GM18517 (cell line): ENCODE data around the gene SLC25A53.

ENCODE experiments used
- ATAC-seq: cut with Tn5 transposase; IDR thresholded peaks from one replicate; pipeline ENCODE4 v1.9.1; 2021; ENCODE audit warnings: mild to moderate bottlenecking, moderate library complexity; ENCODE audit not compliant: unreplicated experiment

SLC25A53 gene, protein sequence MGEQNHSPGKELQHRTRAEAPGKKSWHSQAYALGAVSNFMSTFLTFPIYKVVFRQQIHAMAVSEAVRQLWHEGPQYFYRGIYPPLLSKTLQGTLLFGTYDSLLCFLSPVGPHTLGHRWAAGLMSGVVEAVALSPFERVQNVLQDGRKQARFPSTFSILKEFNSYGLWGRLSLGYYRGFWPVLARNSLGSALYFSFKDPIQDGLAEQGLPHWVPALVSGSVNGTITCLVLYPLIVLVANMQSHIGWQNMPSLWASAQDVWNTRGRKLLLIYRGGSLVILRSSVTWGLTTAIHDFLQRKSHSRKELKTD

DNA sequence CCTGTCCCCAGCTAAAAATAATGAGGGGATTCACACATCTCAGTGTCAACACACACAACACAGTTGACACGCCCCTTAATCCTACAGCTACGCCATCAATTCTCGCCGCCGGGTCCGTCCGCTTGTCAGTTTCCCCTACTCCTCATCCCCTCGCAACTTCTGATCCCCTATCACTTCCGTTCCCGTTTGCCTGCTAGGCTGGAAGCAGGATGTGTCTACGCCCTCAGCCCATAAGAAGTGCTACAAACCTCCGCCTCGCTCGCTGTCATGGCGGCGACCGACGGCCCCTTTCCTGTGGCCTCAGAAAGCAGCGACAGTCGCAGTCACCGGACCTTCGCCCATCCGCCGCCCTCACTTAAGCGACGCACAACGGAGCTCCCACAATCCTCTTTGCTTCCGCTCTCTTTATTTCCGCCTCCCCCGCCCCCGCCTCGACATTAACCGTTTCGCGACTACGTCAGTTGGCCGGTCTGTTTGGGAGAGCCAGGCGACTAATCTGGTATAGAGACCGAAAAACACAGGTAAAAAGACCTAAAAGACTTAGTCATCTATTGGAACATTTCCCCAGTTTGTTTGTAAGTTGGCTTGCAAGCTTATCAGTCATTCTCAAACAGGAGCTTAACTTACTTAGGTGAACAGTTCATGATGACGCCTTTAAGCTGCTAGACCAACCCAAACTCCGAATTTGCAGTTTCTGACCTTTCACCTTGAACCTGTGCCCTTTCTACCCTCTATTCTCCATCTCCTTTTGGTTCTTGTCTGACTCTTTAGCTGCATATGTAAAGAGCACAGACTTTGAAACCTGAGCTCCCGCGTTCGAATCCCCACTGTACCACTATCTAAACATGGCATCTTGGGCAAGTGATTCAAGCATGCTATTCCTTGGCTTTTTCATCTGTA, at the start of gene SLC25A53:
Gene SLC25A53 (minus strand): TSS at position 380 of the 900 bp plus-strand sequence. CDS start 51,752 bp downstream, outside the sequence.
- peak; percentile 83 for ATAC-seq

DNA sequence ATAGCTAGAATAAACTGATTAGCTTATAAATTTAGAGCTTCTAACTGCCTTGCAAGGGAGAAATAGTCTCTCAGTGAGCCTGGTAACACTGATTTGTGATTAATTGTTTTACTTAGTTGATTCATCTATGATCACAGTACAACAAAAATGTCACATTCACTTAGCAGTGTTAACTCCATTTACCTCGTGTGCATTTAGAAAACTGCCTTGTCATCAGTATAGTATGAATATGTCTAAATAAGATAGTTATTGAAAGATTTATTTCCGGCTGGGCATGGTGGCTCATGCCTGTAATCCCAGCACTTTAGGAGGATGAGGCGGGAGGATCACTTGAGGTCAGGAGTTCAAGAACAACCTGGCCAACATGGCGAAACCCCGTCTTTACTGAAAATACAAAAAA, 48.7 kb upstream of the SLC25A53 start:
- ATAC-seq: no peak

DNA sequence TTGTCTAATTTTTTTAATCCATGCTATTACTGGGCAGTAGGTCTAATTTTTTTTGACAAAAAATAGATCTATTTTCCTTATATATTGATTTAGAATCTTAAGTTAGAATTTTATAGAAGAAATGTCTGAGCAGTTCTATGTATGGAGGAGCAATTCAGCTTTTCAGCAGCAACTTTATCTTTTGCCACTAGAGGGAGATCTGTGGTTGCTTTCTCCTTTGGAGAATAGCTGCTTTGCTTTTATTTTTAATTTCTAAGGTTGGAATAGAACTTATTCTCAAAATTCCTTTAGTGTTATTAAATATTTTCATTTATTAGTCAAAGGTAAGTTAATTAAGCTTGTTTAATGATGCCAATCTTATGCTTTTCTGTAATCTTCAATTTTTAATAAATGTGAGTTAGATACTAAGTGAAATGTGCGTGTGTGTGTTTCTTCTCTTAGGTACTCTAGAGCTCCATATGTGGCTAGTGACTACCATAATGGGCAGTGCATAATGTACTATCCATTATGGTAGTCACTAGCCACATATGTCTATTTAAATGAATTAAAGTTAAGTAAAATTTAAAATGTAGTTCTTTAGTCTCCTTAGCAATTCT, 38.8 kb upstream of the SLC25A53 start:
- ATAC-seq: peak; percentile 61

DNA sequence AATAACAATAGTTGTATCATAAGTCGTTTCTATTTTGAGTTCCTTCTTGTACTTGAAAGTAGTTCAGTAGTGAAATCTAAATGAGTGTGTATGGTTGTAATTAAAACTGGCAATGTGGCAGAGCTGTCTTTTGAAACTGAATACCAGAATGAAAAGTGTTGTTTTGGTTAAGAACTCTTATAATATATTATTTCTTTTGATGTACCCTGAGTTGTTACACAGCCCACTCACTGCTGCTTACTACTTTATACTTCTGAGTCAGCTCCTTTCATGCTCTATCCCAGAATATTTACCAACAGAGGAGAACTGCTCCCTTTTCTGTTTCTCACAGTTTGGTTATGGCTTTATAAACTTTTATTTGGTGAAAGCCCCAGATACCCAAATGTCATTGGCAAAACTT, 38.2 kb upstream of the SLC25A53 start:
- no peak for ATAC-seq

DNA sequence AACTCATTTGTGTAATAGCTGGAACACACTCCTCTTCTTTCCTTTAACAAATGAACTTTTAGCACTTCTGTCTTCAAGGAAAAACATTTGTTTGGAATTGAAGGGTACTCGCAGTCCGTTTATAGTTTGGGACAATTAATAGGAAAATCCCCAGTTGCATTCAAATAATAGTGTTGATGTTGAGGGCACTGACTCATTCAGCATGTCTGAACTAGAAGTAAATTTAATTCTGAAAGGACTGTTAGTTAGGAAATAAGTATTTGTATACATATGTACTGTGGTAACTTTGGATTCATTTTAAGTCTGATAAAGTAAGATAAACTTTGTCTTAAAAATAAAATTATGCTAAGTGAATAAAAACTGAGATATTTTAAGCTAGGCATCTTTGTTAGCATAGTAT, 36.7 kb upstream of the SLC25A53 start:
- no peak for ATAC-seq

DNA sequence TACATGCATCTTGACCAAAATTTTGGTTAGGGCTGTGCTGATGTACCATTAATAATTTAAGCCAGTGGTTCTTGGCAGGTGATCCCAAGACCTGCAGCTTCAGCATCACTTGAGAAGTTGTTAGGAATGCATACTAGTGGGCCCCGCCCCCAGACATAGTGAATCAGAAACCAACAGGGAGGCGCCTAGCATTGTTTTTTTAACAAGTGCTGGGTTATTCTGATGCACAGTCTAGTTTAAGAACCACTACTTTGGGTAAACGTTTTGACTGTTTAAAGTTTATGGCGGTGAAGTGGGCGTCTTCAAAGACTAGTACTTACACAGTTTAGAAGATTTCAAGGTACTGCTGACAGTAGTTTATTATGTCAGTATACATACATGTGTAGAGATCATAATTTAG, 33.0 kb upstream of the SLC25A53 start:
- ATAC-seq: no peak

DNA sequence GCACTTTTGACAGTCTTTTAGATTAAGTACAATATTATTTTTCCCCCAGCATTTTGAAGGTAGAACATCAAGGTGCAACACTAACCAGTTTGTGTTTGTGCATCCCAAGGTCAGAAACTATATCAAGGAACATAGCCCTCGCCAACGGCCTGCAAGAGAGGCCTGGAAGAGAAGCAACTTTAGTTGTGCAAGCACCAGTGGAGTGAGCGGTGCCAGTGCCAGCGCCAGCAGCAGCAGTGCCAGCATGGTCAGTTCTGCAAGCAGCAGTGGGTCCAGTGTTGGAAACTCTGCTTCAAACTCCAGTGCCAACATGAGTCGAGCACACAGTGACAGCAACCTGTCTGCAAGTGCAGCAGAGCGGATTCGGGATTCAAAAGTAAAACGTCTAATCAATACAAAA, 31.1 kb upstream of the SLC25A53 start:
- no peak for ATAC-seq

DNA sequence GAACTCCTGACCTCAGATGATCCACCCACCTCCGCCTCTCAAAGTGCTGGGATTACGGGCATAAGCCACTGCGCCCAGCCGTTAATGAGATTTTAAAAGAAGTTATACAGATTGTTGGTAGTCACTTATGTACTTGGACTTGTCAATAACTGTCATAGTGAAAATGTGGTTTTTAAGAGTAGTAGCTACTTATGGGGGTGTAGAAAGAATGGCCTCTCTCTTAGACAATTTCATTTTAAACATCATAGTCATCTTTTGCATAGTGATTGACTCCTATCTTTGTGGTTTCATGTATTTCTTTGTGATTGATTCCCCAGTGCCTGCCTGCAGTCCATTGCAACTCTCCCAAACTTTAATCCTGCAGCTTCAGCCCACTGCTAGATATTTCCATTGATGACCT, 26.9 kb upstream of the SLC25A53 start:
- ATAC-seq: no peak

DNA sequence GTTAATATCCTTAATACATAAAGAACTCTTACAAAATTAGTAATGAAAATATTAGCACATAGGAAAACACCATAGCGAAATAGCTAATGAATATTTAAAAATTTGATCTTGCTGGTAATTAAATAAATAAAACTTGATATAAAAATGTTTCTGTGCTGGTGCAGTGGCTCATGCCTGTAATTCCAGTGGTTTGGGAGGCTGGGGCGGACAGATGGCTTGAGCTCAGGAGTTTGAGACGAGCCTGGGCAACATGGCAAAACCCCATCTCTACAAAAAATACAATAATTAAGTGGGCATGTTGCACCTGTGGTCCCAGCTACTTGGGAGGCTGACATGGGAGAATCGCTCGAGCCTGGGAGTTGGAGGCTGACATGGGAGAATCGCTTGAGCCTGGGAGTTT, 17.0 kb upstream of the SLC25A53 start:
- ATAC-seq: no peak

DNA sequence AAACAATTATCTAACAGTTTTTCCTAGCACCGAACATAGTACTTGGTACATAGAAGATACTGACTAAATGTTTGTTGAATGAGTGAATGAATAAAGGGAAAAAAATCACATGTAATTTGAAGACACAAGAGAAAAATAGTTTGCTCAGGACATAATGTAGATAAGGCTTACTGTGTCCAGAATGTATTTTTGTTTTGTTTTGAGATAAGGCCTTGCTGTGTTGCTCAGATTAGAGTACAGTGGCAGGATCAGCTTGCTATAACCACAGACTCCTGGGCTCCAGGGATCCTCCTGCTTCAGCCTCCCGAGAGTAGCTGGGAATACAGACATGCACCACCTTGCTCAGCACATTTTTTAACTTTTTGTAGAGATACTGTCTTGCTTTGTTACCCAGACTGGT, 16.0 kb upstream of the SLC25A53 start:
- ATAC-seq: no peak

DNA sequence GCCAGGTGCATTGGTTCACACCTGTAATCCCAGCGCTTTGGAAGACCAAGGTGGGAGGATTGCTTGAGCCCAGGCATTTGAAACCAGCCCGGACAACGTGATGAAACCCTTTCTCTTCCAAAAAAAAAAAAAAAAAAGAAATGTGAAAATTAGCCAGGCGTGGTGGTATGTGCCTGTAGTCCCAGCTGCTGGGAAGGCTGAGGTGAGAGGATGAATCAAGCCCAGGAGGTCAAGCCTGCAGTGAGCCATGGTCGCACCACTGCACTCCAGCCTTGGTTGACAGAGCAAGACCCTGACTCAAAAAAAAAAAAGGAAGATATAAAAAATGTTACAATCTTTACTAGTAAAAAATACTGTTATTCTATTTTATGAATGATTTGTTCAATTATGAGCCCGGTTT, 15.3 kb upstream of the SLC25A53 start:
- ATAC-seq: no peak

DNA sequence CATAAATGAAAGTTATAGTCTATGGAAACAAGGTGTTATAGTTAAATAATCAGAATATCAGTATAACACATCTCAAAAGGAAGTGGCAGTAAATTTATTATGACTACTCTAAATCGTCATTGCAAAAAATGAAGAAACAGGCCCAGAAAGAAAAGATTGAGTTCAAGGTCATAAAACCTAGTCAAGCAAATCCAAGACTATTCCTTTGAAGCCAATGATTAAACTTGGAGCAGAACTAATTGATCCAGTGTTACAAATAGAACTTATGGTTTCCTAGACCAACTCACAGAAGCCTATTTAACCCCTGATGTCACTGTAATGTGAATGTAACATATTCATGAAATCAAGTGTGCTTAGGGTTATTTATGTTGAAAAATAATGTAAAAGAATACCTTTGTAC, 11.3 kb upstream of the SLC25A53 start:
- ATAC-seq: no peak

DNA sequence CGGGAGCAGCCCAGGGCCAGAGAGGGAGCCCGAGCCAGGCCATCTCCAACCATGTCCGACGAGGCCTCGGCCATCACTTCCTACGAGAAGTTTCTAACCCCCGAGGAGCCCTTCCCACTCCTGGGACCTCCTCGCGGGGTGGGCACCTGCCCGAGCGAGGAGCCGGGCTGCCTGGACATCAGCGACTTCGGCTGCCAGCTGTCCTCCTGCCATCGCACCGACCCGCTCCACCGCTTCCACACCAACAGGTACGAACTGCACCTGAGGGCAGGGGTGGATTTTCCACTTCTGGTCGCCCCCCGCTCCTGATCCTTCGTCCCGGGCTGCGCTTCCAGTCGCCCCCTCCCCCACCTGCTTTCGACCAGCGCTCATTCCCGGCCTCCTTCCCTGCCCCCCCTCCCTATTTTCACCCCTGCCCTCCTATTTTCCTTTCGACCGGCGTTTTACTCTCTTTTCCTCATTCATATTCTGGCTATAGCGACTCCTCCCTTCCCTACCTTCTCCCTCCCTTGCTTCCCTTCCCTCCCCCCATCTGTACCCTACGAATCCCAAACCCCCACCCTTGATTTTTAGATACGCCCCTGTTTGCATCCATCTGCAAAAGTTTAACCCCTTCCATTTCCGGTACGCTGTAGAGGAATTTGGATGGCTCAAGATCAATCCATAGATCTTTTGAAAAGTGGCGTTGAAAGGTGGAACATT, 10.1 kb upstream of the SLC25A53 start:
- ATAC-seq: peak; percentile 36

DNA sequence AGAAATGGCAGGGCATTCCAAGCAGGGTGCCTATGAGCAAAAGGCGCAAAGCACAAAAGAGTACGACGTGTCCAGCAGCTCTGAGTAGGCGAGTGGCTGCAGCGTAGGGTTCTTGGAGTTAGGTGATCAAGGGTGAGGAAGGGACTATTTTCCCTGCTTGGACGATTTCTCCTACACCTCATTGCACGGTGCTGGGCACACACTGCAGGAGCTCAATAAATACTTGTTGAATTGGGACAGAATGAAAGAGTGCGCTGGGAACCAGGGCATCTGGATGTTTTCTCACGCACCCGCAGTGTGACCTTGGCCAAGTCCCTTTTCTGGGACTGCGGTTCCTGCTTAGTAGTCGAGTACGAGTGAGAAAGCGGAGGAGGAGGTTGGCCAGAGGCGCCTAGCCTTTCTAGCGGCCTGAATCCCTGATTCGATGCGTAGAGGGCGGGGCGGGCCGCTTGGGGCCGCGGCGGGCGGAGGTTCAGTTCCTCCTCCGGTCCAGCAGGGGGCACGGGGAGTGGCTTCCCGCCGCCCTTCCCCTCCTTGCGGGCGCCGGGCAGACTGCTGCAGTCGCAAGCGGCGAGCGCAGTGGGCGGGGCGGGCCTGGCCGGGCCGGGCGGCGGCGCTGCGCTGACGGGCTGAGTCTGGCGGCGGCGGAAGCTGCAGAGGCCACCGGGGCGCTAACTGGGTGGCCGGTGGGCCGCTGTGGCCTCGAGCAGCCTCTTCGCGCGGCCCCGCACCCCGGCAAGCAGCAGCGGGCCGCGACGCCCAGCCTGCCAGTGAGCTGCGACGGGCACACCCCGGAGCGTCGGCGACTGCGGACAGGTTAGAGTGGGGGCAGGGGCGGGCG, 9.3 kb upstream of the SLC25A53 start, which contains the start of gene FAM199X:
Gene FAM199X (plus strand): TSS at position 560 of the 841 bp plus-strand sequence. CDS start 333 bp downstream, outside the sequence.
- ATAC-seq: peak; percentile 94

DNA sequence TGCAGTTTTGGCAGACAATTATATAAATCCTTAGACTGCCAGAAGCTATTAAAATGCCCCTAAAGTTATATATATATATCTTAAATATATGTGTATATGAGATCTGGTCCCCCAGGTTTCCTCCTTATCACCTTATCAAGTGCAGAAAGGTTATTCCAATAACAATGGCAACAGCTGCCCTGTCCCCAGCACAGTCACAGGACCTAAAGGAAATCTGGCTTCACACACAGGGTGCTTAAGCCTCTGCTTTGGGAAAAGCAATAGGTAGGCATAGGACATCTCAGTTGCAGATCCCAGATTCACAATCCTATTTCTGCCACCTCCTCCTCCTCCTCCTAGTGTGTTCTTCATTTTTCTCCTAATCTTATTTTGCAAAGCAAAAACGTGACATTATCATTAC, 5.8 kb downstream of the SLC25A53 start:
- no peak for ATAC-seq

DNA sequence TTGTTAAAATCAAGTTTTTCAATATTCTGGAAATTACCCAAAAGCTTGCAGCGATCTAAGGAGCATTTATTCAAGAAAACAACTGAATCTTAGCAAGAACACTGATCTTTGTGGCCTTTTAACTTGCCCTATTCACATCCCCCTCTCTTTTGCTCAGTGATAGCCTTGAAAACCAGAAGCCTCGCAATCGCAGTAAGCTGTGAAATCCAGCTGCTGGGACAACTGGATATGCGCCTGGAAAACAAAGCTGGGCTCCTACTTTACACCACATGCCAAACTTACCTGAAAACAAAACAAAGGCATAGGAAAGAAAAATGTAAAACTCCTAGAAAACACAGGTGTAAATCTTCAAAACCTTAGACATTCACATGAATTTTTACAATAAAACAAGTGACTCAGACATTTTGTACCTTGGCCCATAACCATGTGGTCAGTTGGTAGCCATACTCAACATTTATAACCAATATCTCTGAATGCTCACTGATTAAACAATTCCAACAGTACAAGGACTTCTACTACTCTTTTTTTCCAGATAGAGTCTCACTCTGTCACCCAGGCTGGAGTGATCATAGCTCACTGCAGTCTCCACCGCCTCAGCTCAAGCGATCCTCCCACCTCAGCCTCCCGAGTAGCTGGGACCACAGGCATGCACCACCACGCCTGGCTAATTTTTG, 15.6 kb downstream of the SLC25A53 start:
- no peak for ATAC-seq

DNA sequence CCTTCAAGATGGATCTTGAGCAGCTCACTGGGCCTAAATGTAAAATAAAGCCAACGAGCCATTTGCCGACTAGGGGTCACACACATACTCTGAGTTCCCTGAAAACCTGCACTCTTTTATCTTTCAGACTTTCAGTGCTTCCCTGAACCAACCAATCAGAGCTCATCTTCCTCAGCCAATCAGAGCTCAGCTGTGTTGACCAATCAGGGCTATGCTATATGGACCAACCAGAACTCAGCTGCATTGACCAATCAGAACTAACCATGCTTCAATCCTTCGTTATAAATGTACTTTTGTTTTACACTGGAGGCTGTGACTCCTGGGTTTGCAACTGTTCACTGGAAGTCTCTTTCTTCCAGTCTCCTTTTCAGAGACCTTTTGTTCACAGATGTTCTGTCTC, 19.3 kb downstream of the SLC25A53 start:
- no peak for ATAC-seq

DNA sequence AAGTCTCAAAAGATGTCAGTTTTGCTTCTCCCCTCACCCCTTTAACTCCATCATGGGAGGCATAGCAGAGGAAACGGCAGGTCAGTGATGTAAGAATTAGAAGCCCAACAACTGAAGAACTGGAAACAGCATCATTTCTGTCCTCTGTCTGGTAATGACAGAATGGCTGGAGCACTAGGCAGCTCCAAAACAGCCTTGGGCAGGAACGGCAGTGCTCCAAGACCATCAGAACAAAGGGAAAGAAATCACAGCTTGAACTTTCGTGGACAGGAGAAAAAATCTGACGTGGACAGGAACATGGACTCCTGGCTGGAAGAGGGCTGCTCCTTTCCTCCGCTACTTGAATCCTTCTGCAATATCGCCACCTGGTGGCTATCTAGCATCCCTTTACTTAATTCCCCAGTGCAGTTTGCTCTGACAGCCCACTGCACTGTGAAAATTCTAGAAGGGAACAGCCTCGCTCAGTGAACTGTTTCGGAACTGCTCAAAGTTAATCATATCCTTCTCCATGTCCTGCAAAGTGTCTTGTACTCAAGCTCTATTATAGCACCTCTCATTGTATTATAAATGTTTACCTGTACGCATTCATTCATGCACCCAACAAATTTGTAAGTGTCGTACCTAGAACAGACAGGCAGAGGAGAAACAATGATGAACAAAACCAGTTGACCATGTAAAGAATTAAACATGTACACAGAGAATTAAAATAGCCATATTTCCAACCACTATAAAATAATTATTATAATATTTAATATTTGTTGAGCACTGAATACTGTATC, 20.4 kb downstream of the SLC25A53 start:
- ATAC-seq: peak; percentile 97

DNA sequence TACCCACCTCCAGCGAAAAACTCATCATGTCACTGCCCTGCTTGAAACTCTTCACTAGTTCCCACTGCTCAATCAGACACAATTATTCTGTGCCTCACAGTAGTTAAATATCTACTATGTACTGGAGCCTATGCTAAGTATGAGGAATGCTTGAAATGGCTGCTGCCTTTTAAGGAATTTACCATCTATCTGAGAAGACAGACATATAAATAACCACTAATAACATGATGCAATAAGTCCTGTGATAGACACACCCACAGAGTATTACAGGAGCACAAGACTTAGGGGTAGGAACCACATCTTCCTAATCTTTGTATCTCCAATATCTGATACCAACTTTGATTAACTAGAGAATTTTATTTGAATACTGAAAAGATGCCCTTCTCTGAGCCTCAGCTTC, 21.1 kb downstream of the SLC25A53 start:
- ATAC-seq: no peak
